ENCODE data around the gene S100A2.
"Not testable (repeated sequence)": the region's sequence is repeated elsewhere in the genome, so short reads cannot be mapped to it uniquely, and the experiment has no call there.

Gene S100A2

DNA sequence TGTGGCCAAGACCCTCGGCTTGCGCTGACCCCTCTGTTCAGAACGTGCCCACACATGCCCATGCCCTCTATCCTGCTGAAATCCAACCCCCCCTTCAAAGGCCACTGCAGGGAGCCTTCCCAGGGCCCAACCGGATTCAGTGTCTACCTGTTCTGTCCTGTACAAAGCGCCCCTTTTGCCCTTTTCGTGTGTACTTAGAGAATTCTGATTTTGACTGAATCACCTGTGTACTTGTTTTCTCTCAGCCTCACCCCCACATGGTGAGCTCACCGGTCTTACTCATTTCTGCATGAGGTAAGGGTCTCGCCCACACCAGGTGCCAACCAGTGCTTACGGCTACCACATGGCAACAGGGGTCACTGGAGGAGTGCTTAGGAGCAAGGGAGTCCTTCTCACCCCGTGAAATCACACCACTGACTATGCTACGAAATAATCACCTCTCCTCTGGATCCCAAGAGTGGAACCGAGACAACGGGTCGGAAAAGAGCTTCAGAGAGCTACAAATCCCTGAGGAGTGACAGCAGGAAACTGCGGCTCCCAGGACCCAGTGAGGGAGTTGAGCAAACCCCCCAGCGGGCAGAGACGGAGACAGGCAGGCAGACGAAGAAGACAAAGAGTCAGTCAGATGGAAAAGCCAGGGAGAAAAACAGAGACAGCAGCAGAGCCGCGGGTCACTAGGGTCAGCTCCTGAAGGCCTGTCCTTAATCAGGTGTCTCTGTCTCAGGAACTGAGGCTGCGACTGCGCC is 2.1 kb upstream of the S100A2 start:
- H3K27ac ChIP-seq: peak overlapping the region; percentile 100
- peak; percentile 99 for DNase-seq (ENCODE audit: low read depth, low spot score)

- peak overlapping the region; percentile 100 for H3K27ac ChIP-seq
- peak; percentile 98 for DNase-seq (ENCODE audit: low read depth, low spot score)
Measured at GRCh38 chr1:153566414-153567371, 1.0 kb upstream of the S100A2 start.

DNA sequence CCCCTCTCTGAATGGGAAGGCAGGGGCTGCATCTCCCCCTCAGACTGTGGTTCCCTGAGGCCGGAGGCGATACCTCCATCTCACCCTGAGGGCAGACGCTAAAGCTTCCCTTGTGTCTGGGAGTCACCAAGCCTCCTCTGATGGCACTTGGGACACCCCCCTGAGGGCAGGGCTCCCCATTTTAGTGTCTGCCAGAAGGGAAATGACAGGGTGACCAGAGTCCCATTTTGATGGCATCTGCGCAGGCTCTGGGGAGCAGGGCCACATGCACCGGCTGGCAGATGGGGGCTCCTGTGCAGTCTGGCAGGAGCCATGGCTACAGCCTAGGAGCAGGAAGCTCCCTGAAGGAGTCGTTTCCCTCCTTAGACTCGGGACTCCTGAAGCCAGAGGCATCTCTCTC is 1.7 kb downstream of the S100A2 start:
- no peak for DNase-seq (ENCODE audit: low read depth, low spot score)
- H3K27ac ChIP-seq: peak overlapping the region; percentile 100

- DNase-seq (ENCODE audit: low read depth, low spot score): no peak
- peak overlapping the region; percentile 100 for H3K27ac ChIP-seq
Measured at GRCh38 chr1:153563483-153563901, 2.2 kb downstream of the S100A2 start.

GRCh38 chr1:153562021-153562420 is 3.6 kb downstream of the S100A2 start:
- peak overlapping the region; percentile 100 for H3K27ac ChIP-seq
- DNase-seq (ENCODE audit: low read depth, low spot score): not testable (repeated sequence)

- peak; percentile 60 for DNase-seq (ENCODE audit: low read depth, low spot score)
- H3K27ac ChIP-seq: peak overlapping the region; percentile 100
Measured at GRCh38 chr1:153561466-153561985, 4.1 kb downstream of the S100A2 start.

DNA sequence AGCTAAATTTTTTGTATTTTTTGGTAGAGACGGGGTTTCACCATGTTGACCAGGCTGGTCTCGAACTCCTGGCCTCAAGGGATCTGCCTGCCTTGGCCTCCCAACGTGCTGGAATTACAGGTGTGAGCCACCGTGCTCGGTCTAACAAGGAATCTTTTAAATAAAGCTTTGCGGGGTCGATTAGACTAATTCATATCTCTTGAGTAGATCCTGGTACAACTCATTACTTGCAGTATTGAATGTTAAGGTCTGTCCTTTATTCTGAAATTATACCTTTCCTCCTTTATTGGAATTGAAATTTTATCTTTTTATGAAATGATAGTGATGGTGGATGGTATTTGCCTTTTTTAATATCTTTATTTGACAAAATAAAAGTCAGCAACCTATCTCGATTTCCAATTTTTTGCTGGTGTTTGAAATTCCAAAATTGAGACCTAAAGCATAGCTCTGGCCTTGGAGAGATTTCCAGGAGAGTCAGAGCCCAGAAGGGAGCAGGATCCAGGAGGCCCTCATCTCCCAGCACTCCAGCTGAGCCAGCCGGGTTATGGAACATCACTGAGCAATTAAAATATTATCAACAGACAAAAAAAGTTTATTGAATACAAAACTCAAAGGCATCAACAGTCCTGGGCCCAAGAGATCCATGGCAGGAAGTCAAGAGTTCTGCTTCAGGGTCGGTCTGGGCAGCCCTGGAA is 4.7 kb downstream of the S100A2 start:
- H3K27ac ChIP-seq: peak overlapping the region; percentile 100

DNA sequence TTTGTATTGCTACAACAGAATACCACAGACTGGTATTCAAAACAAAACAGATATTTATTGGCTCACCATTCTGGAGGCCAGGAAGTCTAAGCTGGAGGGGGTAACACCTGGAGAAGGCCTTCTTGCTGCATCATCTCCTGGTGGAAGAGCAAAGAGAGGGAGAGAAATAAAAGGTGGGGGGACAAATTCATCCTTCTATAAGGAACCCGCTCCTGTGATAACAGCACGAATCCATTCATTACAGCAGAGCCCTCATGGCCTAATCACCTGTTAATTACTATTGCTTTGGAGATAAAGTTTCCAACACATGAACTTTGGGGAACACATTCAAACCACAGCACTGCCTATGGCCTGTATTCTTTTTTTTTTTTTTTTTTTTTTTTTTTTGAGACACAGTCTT is 5.4 kb downstream of the S100A2 start:
- DNase-seq (ENCODE audit: low read depth, low spot score): no peak
- peak overlapping the region; percentile 100 for H3K27ac ChIP-seq

More for the DNA sequence above, 4.7 kb downstream of the S100A2 start:
- no peak for DNase-seq (ENCODE audit: low read depth, low spot score)

DNA sequence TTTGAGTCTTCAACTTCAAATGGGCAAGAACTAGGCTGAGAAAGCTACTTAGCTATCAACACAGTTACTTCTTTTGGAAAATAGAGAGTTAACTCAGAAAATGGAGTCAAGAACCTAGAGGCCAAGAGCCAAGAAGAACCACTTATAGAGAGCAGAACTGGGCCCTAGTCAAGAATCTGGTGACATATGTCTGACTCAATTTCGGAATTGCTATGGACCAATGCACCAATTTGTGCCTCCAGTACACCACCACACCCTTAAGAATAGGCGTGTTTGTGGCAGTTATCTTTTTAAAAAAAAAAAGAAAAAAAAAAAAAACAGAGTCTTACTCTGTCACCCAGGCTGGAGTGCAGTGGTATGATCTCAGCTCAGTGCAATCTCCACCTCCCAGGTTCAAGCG is 7.8 kb downstream of the S100A2 start:
- DNase-seq (ENCODE audit: low read depth, low spot score): no peak
- H3K27ac ChIP-seq: peak overlapping the region; percentile 100

DNA sequence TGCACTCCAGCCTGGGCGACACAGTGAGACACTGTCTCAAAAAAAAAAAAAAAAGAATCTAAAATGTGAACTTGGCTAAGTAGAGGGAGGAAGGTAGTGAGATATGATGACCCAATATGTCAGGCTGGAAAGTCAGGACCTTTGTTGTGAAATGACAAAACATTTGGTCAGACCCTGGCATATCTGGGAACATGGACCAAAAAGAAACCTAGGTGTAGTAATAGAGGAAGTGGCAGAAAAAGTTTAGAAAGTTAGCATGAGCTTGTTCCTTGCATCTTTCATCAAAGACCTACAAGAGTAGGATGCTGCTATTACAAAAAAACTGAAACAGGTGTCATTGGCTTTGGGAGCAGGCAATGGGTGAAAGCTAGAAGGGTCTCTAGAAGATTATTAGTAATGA is 9.3 kb downstream of the S100A2 start:
- H3K27ac ChIP-seq: peak overlapping the region; percentile 100
- DNase-seq (ENCODE audit: low read depth, low spot score): no peak

- no peak for DNase-seq (ENCODE audit: low read depth, low spot score)
- peak overlapping the region; percentile 50 for H3K27ac ChIP-seq
Measured at GRCh38 chr1:153553830-153554541, 11.7 kb downstream of the S100A2 start.

GRCh38 chr1:153553096-153553495 is 12.5 kb downstream of the S100A2 start:
- H3K27ac ChIP-seq: no peak overlapping the region
- DNase-seq (ENCODE audit: low read depth, low spot score): no peak

DNA sequence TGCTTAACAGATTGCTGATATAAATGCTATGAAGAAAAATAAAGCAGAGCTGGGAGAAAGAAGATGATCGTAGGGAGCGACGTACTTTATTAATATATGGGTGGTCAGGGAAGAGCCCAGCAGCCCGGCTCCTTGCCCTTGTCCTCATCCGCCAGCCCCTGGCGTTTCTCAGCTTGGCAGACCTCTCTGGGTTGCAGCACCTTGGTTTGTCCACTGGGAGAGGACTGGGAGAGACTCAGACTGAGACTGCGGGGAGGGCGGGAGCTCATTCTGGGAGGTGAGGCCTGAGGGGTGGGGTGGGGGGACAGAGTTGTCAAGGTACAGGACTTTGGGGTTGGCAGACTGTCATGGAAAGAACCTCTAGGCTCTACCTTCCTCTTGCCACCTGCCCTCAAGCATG is 13.3 kb downstream of the S100A2 start:
- DNase-seq (ENCODE audit: low read depth, low spot score): no peak

DNA sequence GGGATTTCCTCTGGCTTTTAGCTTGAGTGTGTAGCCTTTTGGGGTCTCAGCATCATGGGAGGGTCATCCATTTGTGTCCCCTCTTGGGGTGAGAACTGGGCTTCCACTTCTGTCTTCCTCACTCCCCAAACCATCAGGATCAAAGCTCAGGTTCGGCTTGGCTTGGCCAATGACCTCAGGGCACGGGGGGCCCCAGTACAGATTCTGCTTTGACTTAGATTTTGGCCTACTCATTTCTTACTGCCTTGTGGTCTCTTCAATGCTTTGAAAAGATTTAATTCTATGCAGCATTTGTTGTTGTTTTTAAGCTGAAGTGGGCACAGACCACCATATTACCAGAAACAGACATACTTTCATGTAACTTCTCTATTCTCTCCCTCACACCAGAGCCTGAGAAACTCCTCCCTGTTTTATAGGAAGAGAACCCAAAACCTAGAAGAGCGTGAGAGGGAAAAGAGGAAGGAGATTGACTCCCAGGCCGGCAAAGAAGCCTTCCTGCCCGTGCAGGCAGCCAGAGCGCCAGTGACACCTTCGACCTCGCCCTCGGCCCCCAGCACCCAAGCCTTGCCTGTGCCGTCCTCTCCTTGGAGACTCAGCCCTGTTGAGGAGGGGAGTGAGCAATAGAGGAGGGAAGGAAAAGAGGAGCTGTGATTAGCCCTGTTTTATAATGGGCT is 14.7 kb downstream of the S100A2 start:
- no peak for DNase-seq (ENCODE audit: low read depth, low spot score)
- H3K27ac ChIP-seq: peak overlapping the region; percentile 32

More for the DNA sequence above, 13.3 kb downstream of the S100A2 start:
- H3K27ac ChIP-seq: no peak overlapping the region

DNA sequence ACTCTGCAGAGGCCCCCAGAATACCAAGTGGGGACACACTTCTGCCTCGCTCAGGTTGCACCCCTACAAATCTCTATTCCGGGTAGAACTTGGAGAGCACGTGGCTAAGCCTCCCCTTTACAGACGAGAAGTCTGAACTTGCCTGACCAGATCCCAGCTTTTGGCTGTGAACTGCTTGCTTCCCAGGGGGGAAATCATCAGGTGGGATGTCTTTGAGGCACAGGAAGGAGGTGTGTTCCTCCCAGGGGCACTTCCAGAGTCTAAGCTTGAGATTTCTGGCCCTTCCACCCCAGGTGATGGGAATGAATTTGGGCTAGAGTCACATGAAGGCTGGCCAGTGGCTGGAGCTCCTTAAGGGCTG is 15.3 kb downstream of the S100A2 start:
- no peak for DNase-seq (ENCODE audit: low read depth, low spot score)
- peak overlapping the region; percentile 32 for H3K27ac ChIP-seq

DNA sequence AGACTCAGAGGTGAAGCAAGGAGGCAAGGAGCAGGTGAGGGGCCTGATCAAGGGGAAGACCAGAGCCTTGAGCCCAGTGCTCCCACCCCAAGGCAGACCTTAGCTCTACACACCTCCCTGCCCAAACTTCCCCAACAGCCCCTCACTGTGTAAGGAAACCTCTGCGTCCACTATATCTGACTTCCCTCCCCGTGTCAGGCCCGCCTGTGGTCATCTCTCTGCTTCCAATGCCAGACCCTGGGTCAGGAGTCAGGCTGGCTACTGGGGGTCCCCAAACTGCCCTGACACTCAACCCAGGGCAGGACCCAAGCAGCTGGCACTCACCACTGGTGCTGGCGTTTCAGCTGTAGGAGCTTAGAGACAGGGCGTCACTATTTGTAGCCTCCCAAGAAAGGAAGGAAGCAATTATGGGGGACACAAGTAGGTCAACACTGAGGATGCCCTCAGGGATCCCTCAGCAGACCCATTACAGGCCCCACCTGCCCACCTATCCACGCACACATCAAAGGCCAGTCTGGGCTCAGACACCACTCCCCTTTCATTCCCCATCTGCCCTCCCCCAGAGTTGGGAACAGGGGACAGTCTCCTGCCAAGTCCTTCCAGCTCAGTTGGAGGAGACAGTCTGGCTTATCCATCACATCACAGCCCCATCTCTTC is 15.8 kb downstream of the S100A2 start:
- peak overlapping the region; percentile 32 for H3K27ac ChIP-seq
- DNase-seq (ENCODE audit: low read depth, low spot score): no peak

GRCh38 chr1:153548722-153549688 is 16.6 kb downstream of the S100A2 start, which contains the start of gene S100A3:
S100A3 (minus strand) TSS chr1:153549258; CDS start chr1:153548485, 773 bp downstream.
- peak within 1 kb of the TSS; percentile 32 for H3K27ac ChIP-seq
- no peak for DNase-seq (ENCODE audit: low read depth, low spot score)

Data from epithelial cell of prostate (primary cell).